ENCODE data around the gene ARID3C.

DNA sequence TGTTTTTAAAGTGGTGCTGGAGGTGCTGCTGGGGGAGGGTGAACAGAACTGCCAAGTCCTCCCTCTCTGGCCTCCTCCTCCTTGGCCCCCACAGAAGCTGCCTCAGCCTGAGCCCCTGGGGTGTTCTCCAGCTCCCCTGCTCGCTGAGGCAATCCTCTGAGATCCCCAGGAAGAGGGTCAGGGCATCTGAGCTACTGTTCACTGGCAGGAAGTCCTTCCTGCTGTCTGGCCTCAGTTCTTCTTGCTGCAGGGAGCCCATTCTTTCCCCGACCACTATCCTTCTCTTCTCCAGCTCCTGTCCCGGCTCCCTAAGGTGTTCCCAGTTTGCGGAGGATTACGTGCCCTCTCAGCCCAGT lies 49.1 kb downstream of the ARID3C start:
- TF ChIP-seq, protein P1, sequence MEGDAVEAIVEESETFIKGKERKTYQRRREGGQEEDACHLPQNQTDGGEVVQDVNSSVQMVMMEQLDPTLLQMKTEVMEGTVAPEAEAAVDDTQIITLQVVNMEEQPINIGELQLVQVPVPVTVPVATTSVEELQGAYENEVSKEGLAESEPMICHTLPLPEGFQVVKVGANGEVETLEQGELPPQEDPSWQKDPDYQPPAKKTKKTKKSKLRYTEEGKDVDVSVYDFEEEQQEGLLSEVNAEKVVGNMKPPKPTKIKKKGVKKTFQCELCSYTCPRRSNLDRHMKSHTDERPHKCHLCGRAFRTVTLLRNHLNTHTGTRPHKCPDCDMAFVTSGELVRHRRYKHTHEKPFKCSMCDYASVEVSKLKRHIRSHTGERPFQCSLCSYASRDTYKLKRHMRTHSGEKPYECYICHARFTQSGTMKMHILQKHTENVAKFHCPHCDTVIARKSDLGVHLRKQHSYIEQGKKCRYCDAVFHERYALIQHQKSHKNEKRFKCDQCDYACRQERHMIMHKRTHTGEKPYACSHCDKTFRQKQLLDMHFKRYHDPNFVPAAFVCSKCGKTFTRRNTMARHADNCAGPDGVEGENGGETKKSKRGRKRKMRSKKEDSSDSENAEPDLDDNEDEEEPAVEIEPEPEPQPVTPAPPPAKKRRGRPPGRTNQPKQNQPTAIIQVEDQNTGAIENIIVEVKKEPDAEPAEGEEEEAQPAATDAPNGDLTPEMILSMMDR (IDR thresholded peaks at IDR 0.05) = no peak
- TF ChIP-seq ZFX (IDR thresholded peaks at IDR 0.05; ENCODE audit: borderline replicate concordance) = no peak

Data from 22Rv1 (cell line).